Vagina (tissue), 2 donors: Measurements from ENCODE around the gene LEKR1. TPM values are rescaled to one million over a fixed set of nuclear protein-coding genes. Genes with fewer than 3 reads are reported as not detected.
"Not testable (repeated sequence)": the region's sequence is repeated elsewhere in the genome, so short reads cannot be mapped to it uniquely, and the experiment has no call there.

Source experiments
- DNase-seq, 2 donors: peaks; one replicate each; pipeline ENCODE4 v3.0.0-alpha.2; 2017; ENCODE audit errors: extremely low spot score in 2 of 2
- H3K27ac ChIP-seq: fragments of 200-600 bp; sonication (generic); one replicate; pipeline ENCODE4 v1.5.1; 2019
- H3K27me3 ChIP-seq: fragments of 200-600 bp; sonication (generic); one replicate; pipeline ENCODE4 v1.5.1; 2019
- H3K36me3 ChIP-seq, 2 donors: fragments of 200-600 bp; sonication (generic); one replicate each; pipeline ENCODE4 v1.5.1; 2017 to 2019
- H3K4me1 ChIP-seq: fragments of 200-600 bp; sonication (generic); one replicate; pipeline ENCODE4 v1.5.1; 2019
- H3K4me3 ChIP-seq, 2 donors: fragments of 200-600 bp; sonication (generic); 1 replicate in 1 of 2; 2 replicates in 1 of 2; pipeline ENCODE4 v1.5.1; 2016 to 2019
- H3K9me3 ChIP-seq: fragments of 200-600 bp; sonication (generic); one replicate; pipeline ENCODE4 v1.5.1; 2019
- CTCF ChIP-seq, 3 experiments: fragments of 450-650 bp in 2 of 3; fragments of 200-600 bp in 1 of 3; sonication (generic) in 1 of 3; IDR thresholded peaks; one replicate each; pipeline ENCODE4 v1.5.1; 2017 to 2019; ENCODE audit warnings: antibody characterized with exemption in 3 of 3, mild to moderate bottlenecking in 2 of 3, moderate library complexity in 2 of 3
- POLR2A ChIP-seq, 2 donors: fragments of 450-650 bp; IDR thresholded peaks; one replicate each; pipeline ENCODE4 v1.6.1; 2017; ENCODE audit warnings: antibody characterized with exemption in 2 of 2, mild to moderate bottlenecking in 2 of 2, moderate library complexity in 2 of 2
- POLR2AphosphoS5 ChIP-seq, 2 donors: sonication (generic); formaldehyde crosslinking; IDR thresholded peaks; one replicate each; pipeline ENCODE4 v1.9.0; 2017; ENCODE audit warnings: antibody characterized with exemption in 2 of 2, mild to moderate bottlenecking in 2 of 2, low read depth in 1 of 2; ENCODE audit not compliant: insufficient read depth in 1 of 2
- intact Hi-C: fragments of 100-400 bp; cut with DNase I; formaldehyde crosslinking; loops from one replicate; pipeline ENCODE4 v1.15.1; 2023
- total RNA-seq: library from RNA; depleted of rRNA; stranded (reverse); fragments of >200 nt; gene quantifications from one replicate; pipeline ENCODE4 v1.2.3, GENCODE V29; 2016

LEKR1 gene
- total RNA-seq, 1 donor from 2014 or later: not detected

GRCh38 chr3:156865732-156866131 lies 39.6 kb downstream of the LEKR1 start:
- no peak overlapping the region for H3K27ac ChIP-seq
- H3K9me3 ChIP-seq: no peaks in the 10 kb centered on the region
- H3K36me3 ChIP-seq: no peaks in the 10 kb centered on the region
- no peak for DNase-seq
- TF ChIP-seq POLR2A (IDR thresholded peaks at IDR 0.05) (no peak), POLR2AphosphoS5 (IDR thresholded peaks at IDR 0.05; ENCODE audit: insufficient read depth in 1 of 2, low read depth in 1 of 2) (no peak), CTCF (IDR thresholded peaks at IDR 0.05) (no peak)
- no peaks in the 10 kb centered on the region for H3K4me1 ChIP-seq
- H3K4me3 ChIP-seq: no peak overlapping the region
- no peaks in the 10 kb centered on the region for H3K27me3 ChIP-seq
- intact Hi-C loops: no loop called here

- H3K4me3 ChIP-seq: no peak overlapping the region
- no peaks in the 10 kb centered on the region for H3K9me3 ChIP-seq
- no peak for DNase-seq
- intact Hi-C loops: no loop called here
- no peaks in the 10 kb centered on the region for H3K4me1 ChIP-seq
- TF ChIP-seq CTCF (IDR thresholded peaks at IDR 0.05) (no peak), POLR2AphosphoS5 (IDR thresholded peaks at IDR 0.05; ENCODE audit: insufficient read depth in 1 of 2, low read depth in 1 of 2) (no peak)
- H3K36me3 ChIP-seq: no peaks in the 10 kb centered on the region
- H3K27me3 ChIP-seq: no peaks in the 10 kb centered on the region
- H3K27ac ChIP-seq: no peak overlapping the region
Measured at GRCh38 chr3:156867174-156867573, 41.0 kb downstream of the LEKR1 start.

GRCh38 chr3:156867920-156868319 lies 41.8 kb downstream of the LEKR1 start:
- no peak overlapping the region for H3K27ac ChIP-seq
- no peak for TF ChIP-seq POLR2A (IDR thresholded peaks at IDR 0.05)
- no peak for TF ChIP-seq POLR2AphosphoS5 (IDR thresholded peaks at IDR 0.05; ENCODE audit: insufficient read depth in 1 of 2, low read depth in 1 of 2)
- TF ChIP-seq CTCF (IDR thresholded peaks at IDR 0.05): no peak
- no peak for DNase-seq
- no peak overlapping the region for H3K4me3 ChIP-seq
- H3K4me1 ChIP-seq: no peaks in the 10 kb centered on the region
- no peaks in the 10 kb centered on the region for H3K9me3 ChIP-seq
- no peaks in the 10 kb centered on the region for H3K36me3 ChIP-seq
- intact Hi-C loops: no loop called here
- H3K27me3 ChIP-seq: no peaks in the 10 kb centered on the region

GRCh38 chr3:156873906-156874305 lies 47.8 kb downstream of the LEKR1 start:
- Histone ChIP-seq H3K27me3 (no peaks in the 10 kb centered on the region), H3K9me3 (peaks cover 12% of the 10 kb centered on the region), H3K27ac (no peak overlapping the region), H3K36me3 (no peaks in the 10 kb centered on the region), H3K4me1 (no peaks in the 10 kb centered on the region), H3K4me3 (no peak overlapping the region)
- TF ChIP-seq POLR2AphosphoS5 (IDR thresholded peaks at IDR 0.05; ENCODE audit: insufficient read depth in 1 of 2, low read depth in 1 of 2) (no peak), POLR2A (IDR thresholded peaks at IDR 0.05) (no peak)
- no peak for DNase-seq
- intact Hi-C loops: no loop called here

GRCh38 chr3:156879491-156879890 lies 53.3 kb downstream of the LEKR1 start:
- intact Hi-C loops, H3K4me3 ChIP-seq, H3K4me1 ChIP-seq, H3K27ac ChIP-seq, H3K36me3 ChIP-seq, DNase-seq, H3K27me3 ChIP-seq: not testable (repeated sequence)
- peaks cover 19% of the 10 kb centered on the region for H3K9me3 ChIP-seq

GRCh38 chr3:156885761-156886160 lies 59.6 kb downstream of the LEKR1 start:
- TF ChIP-seq POLR2A (IDR thresholded peaks at IDR 0.05) (no peak), CTCF (IDR thresholded peaks at IDR 0.05) (no peak), POLR2AphosphoS5 (IDR thresholded peaks at IDR 0.05; ENCODE audit: insufficient read depth in 1 of 2, low read depth in 1 of 2) (no peak)
- H3K4me3 ChIP-seq: no peak overlapping the region
- intact Hi-C loops: no loop called here
- DNase-seq: no peak
- H3K4me1 ChIP-seq: no peaks in the 10 kb centered on the region
- no peak overlapping the region for H3K27ac ChIP-seq
- no peaks in the 10 kb centered on the region for H3K9me3 ChIP-seq
- H3K36me3 ChIP-seq: no peaks in the 10 kb centered on the region
- H3K27me3 ChIP-seq: no peaks in the 10 kb centered on the region
